Left colon (tissue), 2 donors: ENCODE results near the gene PCDHB2. TPM values are rescaled to one million over a fixed set of nuclear protein-coding genes. Genes with fewer than 3 reads are reported as not detected.
A peak's percentile ranks its signal among the peaks of the same experiment; 100 is the strongest.
"Not testable (repeated sequence)": the region's sequence is repeated elsewhere in the genome, so short reads cannot be mapped to it uniquely, and the experiment has no call there.

Source experiments
- ATAC-seq: fragments of 200-7000 bp; cut with Tn5 transposase; one replicate; pipeline ENCODE4 v1.9.1; 2020; ENCODE audit warnings: mild to moderate bottlenecking, moderate library complexity
- DNase-seq, 2 donors: peaks; one replicate each; pipeline ENCODE4 v3.0.0-alpha.2; 2020
- intact Hi-C, 2 donors: fragments of 100-400 bp; cut with DNase I in 1 of 2; cut with micrococcal nuclease in 1 of 2; formaldehyde crosslinking; loops; one replicate each; pipeline versions ENCODE4 v1.11.2 to v1.14.0; 2022; cut with DNase I, micrococcal nuclease
- long read RNA-seq: library from polyadenylated mRNA; unstranded; transcript quantifications from one replicate; pipeline ENCODE4 v2.0.0, GENCODE V29; 2021
- total RNA-seq, 2 donors: library from RNA; stranded (reverse); fragmentation: NEBNext Ultra II Directional; extraction: Animal tissue kit (Norgen Biotek cat#: 25700); gene quantifications; one replicate each; pipeline ENCODE4 v1.2.1, GENCODE V29; 2021
- donor health status: DM: no; HTN: no; CAD: no.
- donor health status: DM: yes; HTN: yes; CAD: no.

The PCDHB2 gene
- total RNA-seq = 1 to 10 TPM; 1.1 to 1.2 TPM
- long read RNA-seq = 0 reads

DNA sequence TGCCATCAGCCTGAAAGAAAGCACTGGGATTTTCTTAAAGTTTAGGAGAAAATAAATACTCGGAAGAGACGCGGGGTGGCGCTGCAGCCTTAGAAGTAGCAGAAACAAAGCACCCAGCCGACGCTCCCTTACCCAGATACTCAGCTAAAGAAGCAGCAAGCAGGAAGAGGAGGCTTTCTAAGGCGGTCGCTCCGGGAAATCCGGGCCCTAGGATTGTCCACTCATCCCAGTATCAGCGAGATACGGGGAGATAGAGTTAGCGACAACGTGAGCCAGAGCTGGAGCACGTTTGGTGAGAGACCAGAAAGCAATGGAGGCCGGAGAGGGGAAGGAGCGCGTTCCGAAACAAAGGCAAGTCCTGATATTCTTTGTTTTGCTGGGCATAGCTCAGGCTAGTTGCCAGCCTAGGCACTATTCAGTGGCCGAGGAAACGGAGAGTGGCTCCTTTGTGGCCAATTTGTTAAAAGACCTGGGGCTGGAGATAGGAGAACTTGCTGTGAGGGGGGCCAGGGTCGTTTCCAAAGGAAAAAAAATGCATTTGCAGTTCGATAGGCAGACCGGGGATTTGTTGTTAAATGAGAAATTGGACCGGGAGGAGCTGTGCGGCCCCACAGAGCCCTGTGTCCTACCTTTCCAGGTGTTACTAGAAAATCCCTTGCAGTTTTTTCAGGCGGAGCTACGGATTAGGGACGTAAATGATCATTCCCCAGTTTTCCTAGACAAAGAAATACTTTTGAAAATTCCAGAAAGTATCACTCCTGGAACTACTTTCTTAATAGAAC is at the start of gene PCDHB2:
Gene PCDHB2, plus strand, starts transcription at position 135 of the 782 bp plus-strand sequence. Its CDS starts 176 bp downstream, at position 311.
- ATAC-seq (no peak), DNase-seq (peak in 1 of 2 donors; percentile 13)
- intact Hi-C loops = no loop called here

DNA sequence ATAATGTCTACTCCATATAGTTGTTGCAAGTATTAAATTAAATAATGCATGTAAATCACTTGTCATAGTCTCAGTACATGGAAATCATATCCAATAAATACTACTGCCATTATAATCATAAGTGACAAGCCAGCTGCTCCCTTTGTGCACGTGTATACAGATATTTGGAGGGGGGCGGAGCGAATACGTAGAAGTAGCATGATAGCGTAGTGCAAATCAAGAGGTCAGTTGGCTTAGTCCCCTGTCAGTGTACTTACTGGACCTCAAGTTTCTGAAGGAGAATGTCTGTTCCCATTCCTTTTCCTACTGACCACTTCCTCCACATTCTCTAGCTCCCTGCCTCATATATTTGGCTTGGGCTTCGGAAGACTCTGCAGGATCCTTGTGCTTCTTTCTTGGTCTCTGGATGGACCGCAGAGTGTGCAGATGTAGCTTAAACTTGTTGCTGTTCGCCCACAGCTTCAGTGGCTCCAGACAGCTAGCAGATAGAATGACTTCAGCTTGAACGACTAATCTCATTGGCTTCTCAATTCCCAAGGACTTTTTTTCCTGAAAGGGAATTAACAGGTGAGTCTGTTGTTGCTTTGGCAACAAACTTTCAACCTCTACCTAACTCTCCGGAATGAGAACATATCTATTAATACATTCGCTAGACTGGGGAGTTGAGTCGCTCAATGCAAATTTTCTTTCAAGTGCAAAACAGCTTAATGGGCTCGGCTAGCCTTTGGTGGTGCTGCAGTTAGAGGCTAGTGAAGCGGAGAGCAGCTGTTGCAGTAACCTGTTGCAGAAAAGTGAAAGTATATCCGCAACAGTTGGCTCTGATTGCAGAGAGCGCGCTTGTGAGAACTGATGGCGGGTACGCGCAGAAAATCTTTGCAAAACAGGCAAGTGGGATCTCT is 43.5 kb upstream of the PCDHB2 start, which contains the start of gene PCDHB1:
Gene PCDHB1, plus strand, starts transcription at position 753 of the 899 bp plus-strand sequence. Its CDS starts 97 bp downstream, at position 850.
- intact Hi-C loops = no loop called here
- ATAC-seq (no peak), DNase-seq (no peak)

DNA sequence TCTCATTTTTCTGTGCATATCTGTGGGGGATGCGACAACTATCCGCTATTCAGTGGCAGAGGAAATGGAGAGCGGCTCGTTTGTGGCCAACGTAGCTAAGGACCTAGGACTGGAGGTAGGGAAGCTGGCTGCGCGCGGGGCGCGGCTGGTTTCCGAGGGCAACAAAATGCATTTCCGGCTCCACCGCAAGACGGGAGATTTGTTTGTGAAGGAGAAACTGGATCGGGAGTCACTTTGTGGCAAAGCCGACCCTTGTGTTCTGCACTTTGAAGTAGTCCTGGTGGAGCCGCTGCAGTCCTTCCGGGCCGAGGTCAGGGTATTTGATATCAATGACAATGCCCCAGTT is 42.9 kb upstream of the PCDHB2 start:
- intact Hi-C loops = no loop called here
- DNase-seq (no peak), ATAC-seq (no peak)

DNA sequence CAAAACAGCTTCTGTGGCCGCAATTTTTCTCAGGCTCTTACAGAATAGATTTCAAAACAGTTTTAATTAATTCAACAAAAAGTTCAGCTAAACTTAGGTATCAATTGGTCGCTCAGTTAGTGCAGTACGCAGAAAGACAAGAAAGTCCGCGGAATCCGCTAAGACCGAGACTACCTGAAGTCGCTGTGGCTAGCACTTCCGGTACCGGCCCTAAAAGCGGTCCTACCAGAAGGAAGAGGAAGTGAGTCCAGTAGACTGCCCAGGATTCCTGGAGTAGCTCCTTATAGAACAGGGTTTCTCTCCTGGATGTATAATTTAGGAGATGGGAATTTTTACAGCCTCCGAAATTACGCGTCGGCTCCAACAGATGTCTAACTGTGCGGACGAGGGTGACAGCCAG is 16.6 kb upstream of the PCDHB2 start:
- DNase-seq (no peak), ATAC-seq (no peak)
- intact Hi-C loops = no loop called here

DNA sequence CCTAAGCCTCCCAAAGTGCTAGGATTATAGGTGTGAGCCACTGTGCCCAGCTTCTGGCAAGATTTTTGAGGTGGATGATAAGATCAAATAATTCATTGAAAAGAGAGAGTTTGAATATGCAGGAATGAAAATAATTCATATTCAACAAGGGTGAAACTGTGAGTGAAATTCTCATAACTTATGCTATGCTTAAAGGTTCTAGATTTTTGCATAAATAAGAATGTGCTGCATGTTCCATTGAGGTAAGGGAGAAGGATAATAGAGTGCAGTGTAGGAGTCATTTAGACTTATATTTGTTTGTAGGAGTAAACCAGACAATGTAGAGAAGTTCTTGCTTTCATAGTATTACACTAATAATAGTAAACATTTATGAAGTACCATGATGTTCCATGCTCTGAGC is 12.2 kb upstream of the PCDHB2 start:
- no peak for ATAC-seq
- intact Hi-C loops = no loop called here
- DNase-seq = no peak

DNA sequence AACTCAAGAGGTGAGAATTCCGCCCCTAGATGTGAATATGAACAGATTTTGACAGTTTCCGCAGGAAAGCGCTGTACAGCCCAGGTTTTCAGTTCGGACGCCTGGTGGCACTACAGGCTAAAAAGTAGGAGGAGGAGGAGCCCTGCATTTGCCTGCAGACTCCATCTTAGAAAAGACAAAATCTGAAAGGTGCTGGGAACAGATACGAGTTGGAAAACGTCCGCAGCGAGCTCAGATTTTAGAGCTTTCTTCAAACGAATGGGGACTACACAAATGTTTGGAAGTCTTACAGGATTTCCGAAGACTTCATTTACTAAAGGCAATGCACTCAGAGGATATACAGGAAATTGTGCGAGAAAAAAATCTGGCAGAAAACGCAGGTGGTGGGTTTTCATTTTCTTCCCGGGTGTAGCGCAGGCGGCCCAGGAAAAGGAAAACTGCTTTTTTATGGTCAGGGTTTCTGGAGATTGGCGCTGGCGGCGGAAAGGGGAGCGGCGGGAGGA is 9.9 kb upstream of the PCDHB2 start:
- DNase-seq (no peak), ATAC-seq (no peak)
- intact Hi-C loops = no loop called here

DNA sequence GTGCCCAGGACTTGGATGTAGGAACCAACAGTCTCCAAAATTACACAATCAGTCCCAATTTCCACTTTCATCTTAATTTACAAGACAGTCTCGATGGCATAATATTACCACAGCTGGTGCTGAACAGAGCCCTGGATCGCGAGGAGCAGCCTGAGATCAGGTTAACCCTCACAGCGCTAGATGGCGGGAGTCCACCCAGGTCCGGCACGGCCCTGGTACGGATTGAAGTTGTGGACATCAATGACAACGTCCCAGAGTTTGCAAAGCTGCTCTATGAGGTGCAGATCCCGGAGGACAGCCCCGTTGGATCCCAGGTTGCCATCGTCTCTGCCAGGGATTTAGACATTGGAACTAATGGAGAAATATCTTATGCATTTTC is 837 bp downstream of the PCDHB2 start:
- ATAC-seq = no peak
- DNase-seq = no peak
- intact Hi-C loops = no loop called here

DNA sequence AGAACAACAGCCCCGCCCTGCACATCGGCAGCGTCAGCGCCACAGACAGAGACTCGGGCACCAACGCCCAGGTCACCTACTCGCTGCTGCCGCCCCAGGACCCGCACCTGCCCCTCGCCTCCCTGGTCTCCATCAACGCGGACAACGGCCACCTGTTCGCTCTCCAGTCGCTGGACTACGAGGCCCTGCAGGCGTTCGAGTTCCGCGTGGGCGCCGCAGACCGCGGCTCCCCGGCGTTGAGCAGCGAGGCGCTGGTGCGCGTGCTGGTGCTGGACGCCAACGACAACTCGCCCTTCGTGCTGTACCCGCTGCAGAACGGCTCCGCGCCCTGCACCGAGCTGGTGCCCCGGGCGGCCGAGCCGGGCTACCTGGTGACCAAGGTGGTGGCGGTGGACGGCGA is 1.8 kb downstream of the PCDHB2 start:
- intact Hi-C loops, ATAC-seq, DNase-seq: not testable (repeated sequence)

DNA sequence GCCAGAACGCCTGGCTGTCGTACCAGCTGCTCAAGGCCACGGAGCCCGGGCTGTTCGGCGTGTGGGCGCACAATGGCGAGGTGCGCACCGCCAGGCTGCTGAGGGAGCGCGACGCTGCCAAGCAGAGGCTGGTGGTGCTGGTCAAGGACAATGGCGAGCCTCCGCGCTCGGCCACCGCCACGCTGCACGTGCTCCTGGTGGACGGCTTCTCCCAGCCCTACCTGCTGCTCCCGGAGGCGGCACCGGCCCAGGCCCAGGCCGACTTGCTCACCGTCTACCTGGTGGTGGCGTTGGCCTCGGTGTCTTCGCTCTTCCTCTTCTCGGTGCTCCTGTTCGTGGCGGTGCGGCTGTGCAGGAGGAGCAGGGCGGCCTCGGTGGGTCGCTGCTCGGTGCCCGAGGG is 2.2 kb downstream of the PCDHB2 start:
- DNase-seq, intact Hi-C loops, ATAC-seq: not testable (repeated sequence)

DNA sequence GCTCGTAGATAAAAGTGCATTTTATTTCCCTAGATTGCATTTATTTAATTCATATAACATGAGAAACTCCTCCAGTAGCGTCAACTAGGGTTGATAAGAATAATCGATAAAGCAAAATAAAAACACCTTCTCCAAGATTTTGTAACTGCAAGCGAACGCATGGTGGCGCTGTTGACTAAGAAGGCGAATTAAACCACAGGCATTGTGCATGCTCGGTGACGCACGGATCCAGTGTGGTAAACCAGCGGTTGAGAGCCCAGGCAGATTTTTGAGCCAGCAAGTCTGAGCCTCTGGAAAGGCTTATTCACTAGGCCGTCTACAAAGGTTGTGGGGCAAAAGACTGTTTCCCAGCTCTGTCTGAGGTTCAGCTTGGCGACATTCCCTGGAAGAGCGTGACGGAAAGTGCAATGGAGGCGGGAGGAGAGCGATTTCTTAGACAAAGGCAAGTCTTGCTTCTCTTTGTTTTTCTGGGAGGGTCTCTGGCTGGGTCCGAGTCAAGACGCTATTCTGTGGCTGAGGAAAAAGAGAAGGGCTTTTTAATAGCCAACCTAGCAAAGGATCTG is 5.9 kb downstream of the PCDHB2 start, which contains the start of gene PCDHB3:
Gene PCDHB3, plus strand, starts transcription at position 231 of the 563 bp plus-strand sequence. Its CDS starts 177 bp downstream, at position 408.
- intact Hi-C loops = no loop called here
- DNase-seq (no peak), ATAC-seq (no peak)

DNA sequence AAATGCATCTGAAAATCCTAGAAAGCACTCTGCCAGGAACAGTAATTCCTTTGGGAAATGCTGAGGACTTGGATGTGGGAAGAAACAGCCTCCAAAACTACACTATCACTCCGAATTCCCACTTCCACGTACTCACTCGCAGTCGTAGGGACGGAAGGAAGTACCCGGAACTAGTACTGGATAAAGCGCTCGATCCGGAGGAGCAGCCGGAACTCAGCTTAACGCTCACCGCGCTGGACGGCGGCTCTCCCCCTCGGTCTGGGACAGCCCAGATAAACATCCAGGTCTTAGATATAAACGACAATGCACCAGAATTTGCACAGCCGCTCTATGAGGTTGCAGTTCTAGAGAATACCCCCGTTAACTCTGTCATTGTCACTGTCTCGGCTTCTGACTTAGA is 6.6 kb downstream of the PCDHB2 start:
- DNase-seq (no peak), ATAC-seq (no peak)
- intact Hi-C loops = no loop called here

DNA sequence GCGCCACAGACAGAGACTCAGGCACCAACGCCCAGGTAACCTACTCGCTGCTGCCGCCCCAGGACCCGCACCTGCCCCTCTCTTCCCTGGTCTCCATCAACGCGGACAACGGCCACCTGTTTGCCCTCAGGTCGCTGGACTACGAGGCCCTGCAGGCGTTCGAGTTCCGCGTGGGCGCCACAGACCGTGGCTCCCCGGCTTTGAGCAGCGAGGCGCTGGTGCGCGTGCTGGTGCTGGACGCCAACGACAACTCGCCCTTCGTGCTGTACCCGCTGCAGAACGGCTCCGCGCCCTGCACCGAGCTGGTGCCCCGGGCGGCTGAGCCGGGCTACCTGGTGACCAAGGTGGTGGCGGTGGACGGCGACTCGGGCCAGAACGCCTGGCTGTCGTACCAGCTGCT is 7.7 kb downstream of the PCDHB2 start:
- ATAC-seq, DNase-seq, intact Hi-C loops: not testable (repeated sequence)

DNA sequence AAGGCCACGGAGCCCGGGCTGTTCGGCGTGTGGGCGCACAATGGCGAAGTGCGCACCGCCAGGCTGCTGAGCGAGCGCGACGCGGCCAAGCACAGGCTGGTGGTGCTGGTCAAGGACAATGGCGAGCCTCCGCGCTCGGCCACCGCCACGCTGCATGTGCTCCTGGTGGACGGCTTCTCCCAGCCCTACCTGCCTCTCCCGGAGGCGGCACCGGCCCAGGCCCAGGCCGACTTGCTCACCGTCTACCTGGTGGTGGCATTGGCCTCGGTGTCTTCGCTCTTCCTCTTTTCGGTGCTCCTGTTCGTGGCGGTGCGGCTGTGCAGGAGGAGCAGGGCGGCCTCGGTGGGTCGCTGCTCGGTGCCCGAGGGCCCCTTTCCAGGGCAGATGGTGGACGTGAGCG is 8.1 kb downstream of the PCDHB2 start:
- intact Hi-C loops, DNase-seq, ATAC-seq: not testable (repeated sequence)

DNA sequence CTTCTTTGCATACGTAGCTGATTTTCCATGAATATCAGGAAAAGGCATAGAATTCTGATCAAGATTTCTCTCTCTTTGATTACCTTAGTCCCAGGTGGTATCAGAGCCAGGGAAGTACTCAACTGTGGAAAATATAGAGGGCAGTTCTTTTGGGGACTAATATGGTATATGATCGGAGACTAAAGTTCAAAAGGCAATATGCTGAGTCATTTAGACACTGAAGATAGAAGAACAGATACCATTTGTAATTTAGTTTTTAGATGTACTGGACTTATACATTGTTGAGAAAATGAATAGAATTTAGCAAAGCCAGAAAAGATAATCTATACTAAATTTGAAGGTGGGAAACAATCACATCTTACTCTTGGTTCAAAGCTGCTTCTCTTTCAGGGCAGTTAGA is 10.9 kb downstream of the PCDHB2 start:
- intact Hi-C loops = no loop called here
- ATAC-seq (no peak), DNase-seq (no peak)

DNA sequence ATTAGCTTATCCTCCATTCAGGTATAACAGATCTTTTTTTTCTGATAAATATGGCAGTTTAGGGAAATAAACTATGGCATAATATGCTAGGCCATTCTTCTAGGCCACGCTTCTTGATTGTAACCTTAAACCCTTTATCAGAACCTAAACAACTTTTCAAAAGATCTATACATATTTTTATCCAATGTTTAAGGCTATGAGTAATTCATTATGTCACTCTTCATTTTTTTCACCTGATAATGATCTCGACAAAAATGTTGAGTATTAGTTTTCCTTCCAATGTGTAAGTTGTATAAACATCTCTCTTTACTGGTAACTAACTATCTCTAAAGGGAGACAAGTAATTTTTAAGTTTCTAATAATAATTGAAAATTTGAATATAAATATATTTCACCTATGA is 24.8 kb downstream of the PCDHB2 start:
- ATAC-seq (no peak), DNase-seq (no peak)
- intact Hi-C loops = no loop called here

DNA sequence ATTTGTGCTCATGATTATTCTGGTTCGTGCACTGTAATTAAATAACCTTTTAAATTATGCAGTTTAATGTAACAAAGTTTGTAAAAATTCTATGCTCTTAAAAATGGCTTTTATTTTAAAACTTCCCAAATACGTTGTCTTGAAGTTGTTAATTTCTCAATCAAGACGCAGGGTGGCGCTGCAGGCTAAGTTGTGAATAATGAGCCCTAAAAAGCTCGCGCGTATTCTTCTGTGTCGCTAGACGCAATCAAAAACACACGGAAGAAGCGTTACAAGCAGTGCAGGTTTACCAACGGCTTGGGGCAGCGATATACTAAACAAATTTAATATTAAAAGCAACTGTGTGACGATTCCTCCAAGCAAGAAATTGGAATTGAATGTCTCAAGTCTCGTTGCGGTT is 27.1 kb downstream of the PCDHB2 start, which contains the start of gene PCDHB4:
Gene PCDHB4, plus strand, starts transcription at position 256 of the 400 bp plus-strand sequence. CDS start 181 bp downstream, outside the sequence.
- no peak for ATAC-seq
- no peak for DNase-seq
- intact Hi-C loops = no loop called here

DNA sequence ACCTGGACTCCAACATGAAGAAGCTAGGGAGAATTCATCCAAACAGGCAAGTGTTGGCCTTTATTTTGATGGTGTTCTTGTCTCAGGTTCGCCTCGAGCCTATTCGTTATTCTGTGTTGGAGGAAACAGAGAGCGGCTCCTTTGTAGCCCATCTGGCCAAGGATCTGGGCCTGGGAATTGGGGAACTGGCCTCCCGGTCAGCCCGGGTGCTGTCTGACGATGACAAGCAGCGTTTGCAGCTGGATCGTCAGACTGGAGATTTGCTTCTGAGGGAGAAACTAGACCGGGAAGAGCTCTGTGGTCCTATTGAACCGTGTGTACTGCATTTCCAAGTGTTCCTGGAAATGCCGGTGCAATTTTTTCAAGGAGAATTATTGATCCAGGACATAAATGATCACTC is 27.6 kb downstream of the PCDHB2 start:
- DNase-seq (no peak), ATAC-seq (no peak)
- intact Hi-C loops = no loop called here

DNA sequence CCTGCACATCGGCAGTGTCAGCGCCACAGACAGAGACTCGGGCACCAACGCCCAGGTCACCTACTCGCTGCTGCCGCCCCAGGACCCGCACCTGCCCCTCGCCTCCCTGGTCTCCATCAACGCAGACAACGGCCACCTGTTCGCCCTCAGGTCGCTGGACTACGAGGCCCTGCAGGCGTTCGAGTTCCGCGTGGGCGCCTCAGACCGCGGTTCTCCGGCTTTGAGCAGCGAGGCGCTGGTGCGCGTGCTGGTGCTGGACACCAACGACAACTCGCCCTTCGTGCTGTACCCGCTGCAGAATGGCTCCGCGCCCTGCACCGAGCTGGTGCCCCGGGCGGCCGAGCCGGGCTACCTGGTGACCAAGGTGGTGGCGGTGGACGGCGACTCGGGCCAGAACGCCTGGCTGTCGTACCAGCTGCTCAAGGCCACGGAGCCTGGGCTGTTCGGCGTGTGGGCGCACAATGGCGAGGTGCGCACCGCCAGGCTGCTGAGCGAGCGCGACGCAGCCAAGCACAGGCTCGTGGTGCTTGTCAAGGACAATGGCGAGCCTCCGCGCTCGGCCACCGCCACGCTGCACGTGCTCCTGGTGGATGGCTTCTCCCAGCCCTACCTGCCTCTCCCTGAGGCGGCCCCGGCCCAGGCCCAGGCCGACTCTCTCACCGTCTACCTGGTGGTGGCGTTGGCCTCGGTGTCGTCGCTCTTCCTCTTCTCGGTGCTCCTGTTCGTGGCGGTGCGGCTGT is 29.2 kb downstream of the PCDHB2 start:
- ATAC-seq, DNase-seq, intact Hi-C loops: not testable (repeated sequence)
